Loucy (cell line): Measurements from ENCODE around the gene RAB31.

Source experiments
- EZH2phosphoT487 ChIP-seq: fragments of 200-600 bp; IDR thresholded peaks from 2 replicates; pipeline ENCODE4 v1.6.1; 2018; ENCODE audit warnings: antibody characterized with exemption, mild to moderate bottlenecking, moderate library complexity, borderline replicate concordance
- TF ChIP-seq, protein P1 (sequence below): fragments of 200-600 bp; sonication (generic); conservative IDR thresholded peaks from 2 replicates; pipeline ENCODE4 v1.5.1; 2014; ENCODE audit warnings: mild to moderate bottlenecking, antibody characterized with exemption, low read length

DNA sequence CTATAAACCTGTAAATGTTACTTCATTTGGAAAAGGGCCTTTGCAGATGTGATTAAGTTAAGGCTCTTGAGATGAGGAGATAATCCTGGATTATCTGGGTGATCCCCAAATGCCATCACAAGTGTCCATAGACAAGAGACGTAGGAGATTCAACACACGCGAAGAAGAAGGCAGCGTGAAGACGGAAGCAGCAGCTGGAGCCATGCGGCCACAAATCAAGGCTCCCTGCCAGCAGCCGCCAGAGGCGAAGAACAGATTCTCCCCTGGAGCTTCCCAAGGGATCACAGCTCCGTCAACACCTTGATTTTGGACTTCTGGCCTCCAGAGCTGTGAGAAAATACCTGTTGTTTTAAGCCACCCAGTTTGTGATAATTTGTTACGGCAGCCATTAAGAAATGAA, 194.7 kb downstream of the RAB31 start:
- TF ChIP-seq, protein P1, sequence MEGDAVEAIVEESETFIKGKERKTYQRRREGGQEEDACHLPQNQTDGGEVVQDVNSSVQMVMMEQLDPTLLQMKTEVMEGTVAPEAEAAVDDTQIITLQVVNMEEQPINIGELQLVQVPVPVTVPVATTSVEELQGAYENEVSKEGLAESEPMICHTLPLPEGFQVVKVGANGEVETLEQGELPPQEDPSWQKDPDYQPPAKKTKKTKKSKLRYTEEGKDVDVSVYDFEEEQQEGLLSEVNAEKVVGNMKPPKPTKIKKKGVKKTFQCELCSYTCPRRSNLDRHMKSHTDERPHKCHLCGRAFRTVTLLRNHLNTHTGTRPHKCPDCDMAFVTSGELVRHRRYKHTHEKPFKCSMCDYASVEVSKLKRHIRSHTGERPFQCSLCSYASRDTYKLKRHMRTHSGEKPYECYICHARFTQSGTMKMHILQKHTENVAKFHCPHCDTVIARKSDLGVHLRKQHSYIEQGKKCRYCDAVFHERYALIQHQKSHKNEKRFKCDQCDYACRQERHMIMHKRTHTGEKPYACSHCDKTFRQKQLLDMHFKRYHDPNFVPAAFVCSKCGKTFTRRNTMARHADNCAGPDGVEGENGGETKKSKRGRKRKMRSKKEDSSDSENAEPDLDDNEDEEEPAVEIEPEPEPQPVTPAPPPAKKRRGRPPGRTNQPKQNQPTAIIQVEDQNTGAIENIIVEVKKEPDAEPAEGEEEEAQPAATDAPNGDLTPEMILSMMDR = no peak
- TF ChIP-seq EZH2phosphoT487 = no peak
